Endothelial cell of umbilical vein (primary cell): ENCODE data around the gene UBL5. TPM values are rescaled to one million over a fixed set of nuclear protein-coding genes. Genes with fewer than 3 reads are reported as not detected.

ENCODE experiments used
- BruUV-seq: library from RNA; stranded (reverse); fragments of 400-500 nt; replicated peaks from 2 replicates; lab custom pipeline; 2021; lab: Mats Ljungman, UMichigan
- CTCF ChIA-PET: fragments of 300-600, 350-600 bp; sonication (Branson Sonifier 250); formaldehyde crosslinking; loops from one replicate; lab custom pipeline; 2021; ENCODE audit warnings: antibody characterized with exemption, inconsistent platforms; lab: Charles Lee
- POLR2A ChIA-PET: fragments of 300-600, 350-600 bp; sonication (Branson Sonifier 250); formaldehyde crosslinking; loops from one replicate; lab custom pipeline; 2021; ENCODE audit warnings: antibody characterized with exemption, inconsistent platforms; lab: Charles Lee
- DNase-seq: peaks from one replicate; pipeline ENCODE4 v3.0.0-alpha.2; 2011; ENCODE audit warnings: low read depth, low spot score
- FAIRE-seq: peaks from 2 replicates; lab custom pipeline; 2011; peaks lifted over from hg19 to GRCh38; lab: Jason Lieb, UNC
- H2AFZ ChIP-seq: 2 replicates; pipeline ENCODE4 v1.6.0; 2012; ENCODE audit warnings: low read depth, low read length, control low read depth, inconsistent platforms
- H3K27ac ChIP-seq: 2 replicates; pipeline ENCODE4 v1.5.1; 2011; ENCODE audit warnings: low read depth, mild to moderate bottlenecking, control low read depth, low read length, moderate library complexity; ENCODE audit not compliant: insufficient read depth
- H3K27me3 ChIP-seq, 2 experiments: 2 replicates each; pipeline versions ENCODE4 v1.6.0 to v1.6.1; 2011; ENCODE audit warnings: low read length in 2 of 2, mixed read lengths in 1 of 2; ENCODE audit not compliant: control insufficient read depth in 2 of 2, insufficient read depth in 2 of 2
- H3K36me3 ChIP-seq, 2 experiments: 2 replicates in 1 of 2; 3 replicates in 1 of 2; pipeline ENCODE4 v1.5.1; 2011; ENCODE audit warnings: low read length in 2 of 2, mild to moderate bottlenecking in 1 of 2, moderate library complexity in 1 of 2; ENCODE audit not compliant: control insufficient read depth in 2 of 2, insufficient read depth in 2 of 2; ENCODE audit errors: extremely low read depth in 1 of 2
- H3K4me1 ChIP-seq: 3 replicates; pipeline ENCODE4 v1.5.1; 2011; ENCODE audit warnings: mild to moderate bottlenecking, low read length; ENCODE audit not compliant: control insufficient read depth, insufficient read depth; ENCODE audit errors: extremely low read depth
- H3K4me2 ChIP-seq: 2 replicates; pipeline ENCODE4 v1.6.1; 2011; ENCODE audit warnings: low read length, control low read depth, mixed read lengths; ENCODE audit not compliant: insufficient read depth
- H3K4me3 ChIP-seq, 3 experiments: fragments of 200-600 bp in 1 of 3; sonication (generic), shearing (Covaris generic) in 1 of 3; replicated peaks in 1 of 3; 2 replicates each; pipeline ENCODE4 v1.5.1; 2011 to 2016; ENCODE audit warnings: control low read depth in 3 of 3, low read length in 3 of 3, mild to moderate bottlenecking in 2 of 3, inconsistent platforms in 1 of 3, low read depth in 1 of 3, moderate library complexity in 1 of 3; ENCODE audit not compliant: insufficient read depth in 1 of 3
- H3K79me2 ChIP-seq: 2 replicates; pipeline ENCODE4 v1.6.0; 2012; ENCODE audit warnings: low read length, inconsistent platforms; ENCODE audit not compliant: control insufficient read depth, insufficient read depth
- H3K9ac ChIP-seq: replicated peaks from 2 replicates; pipeline ENCODE3; 2011; ENCODE audit warnings: low read length, control low read depth; ENCODE audit not compliant: insufficient read depth; ENCODE audit errors: extremely low read depth
- H3K9me1 ChIP-seq: replicated peaks from 3 replicates; pipeline ENCODE4 v1.6.0; 2011; ENCODE audit warnings: mild to moderate bottlenecking, low read length; ENCODE audit not compliant: control insufficient read depth, insufficient read depth; ENCODE audit errors: extremely low read depth
- H3K9me3 ChIP-seq: replicated peaks from 2 replicates; pipeline ENCODE4 v1.5.1; 2012; ENCODE audit warnings: low read length, inconsistent platforms; ENCODE audit not compliant: control insufficient read depth, insufficient read depth
- H4K20me1 ChIP-seq: replicated peaks from 2 replicates; pipeline ENCODE3; 2011; ENCODE audit warnings: mild to moderate bottlenecking, low read length; ENCODE audit not compliant: control insufficient read depth, insufficient read depth; ENCODE audit errors: extremely low read depth
- EZH2 ChIP-seq: IDR thresholded peaks from 2 replicates; pipeline ENCODE4 v1.6.1; 2012; ENCODE audit warnings: borderline replicate concordance, low read depth, mild to moderate bottlenecking, moderate library complexity, low read length, inconsistent platforms; ENCODE audit not compliant: severe bottlenecking
- FOS ChIP-seq: IDR thresholded peaks from 2 replicates; pipeline ENCODE4 v1.6.1; 2011; ENCODE audit warnings: mild to moderate bottlenecking, low read length, moderate library complexity, borderline replicate concordance; ENCODE audit not compliant: insufficient read depth
- GATA2 ChIP-seq: IDR thresholded peaks from 2 replicates; pipeline ENCODE4 v1.7.0; 2011; ENCODE audit warnings: low read depth, mild to moderate bottlenecking, moderate library complexity, mixed read lengths, low read length; ENCODE audit not compliant: insufficient read length, insufficient read depth
- JUN ChIP-seq: IDR thresholded peaks from 2 replicates; pipeline ENCODE4 v1.6.1; 2011; ENCODE audit warnings: borderline replicate concordance, low read depth; ENCODE audit not compliant: insufficient read length, insufficient read depth
- MYC ChIP-seq: IDR thresholded peaks from one replicate; pipeline ENCODE4 v1.6.1; 2011; ENCODE audit warnings: mild to moderate bottlenecking, low read depth, low read length
- POLR2A ChIP-seq: IDR thresholded peaks from 2 replicates; pipeline ENCODE4 v1.6.1; 2012; ENCODE audit warnings: low read depth, mild to moderate bottlenecking, control low read depth, low read length
- POLR2AphosphoS5 ChIP-seq: IDR thresholded peaks from 2 replicates; pipeline ENCODE4 v1.6.1; 2012; ENCODE audit warnings: low read depth, mild to moderate bottlenecking, control low read depth, low read length, moderate library complexity; ENCODE audit not compliant: insufficient read depth
- dilution Hi-C: fragments of 300-500 bp; cut with MboI; formaldehyde crosslinking; loops from one replicate; pipeline ENCODE4 v1.15.0; 2019; ENCODE audit warnings: low sequenced_read_pairs; ENCODE audit not compliant: extremely low pct_ligation_motif_present
- intact Hi-C: fragments of 100-400 bp; cut with micrococcal nuclease; formaldehyde crosslinking; loops from one replicate; pipeline ENCODE4 v1.10.0; 2022
- polyA plus RNA-seq, 4 experiments: library from polyadenylated mRNA; depleted of rRNA in 3 of 4; stranded (reverse) in 3 of 4; unstranded in 1 of 4; fragments of >200 nt; gene quantifications; 2 replicates each; pipeline versions ENCODE4 v1.2.1 to v1.2.3, GENCODE V29; 2011 to 2012; ENCODE audit warnings: missing spikeins in 1 of 4
- total RNA-seq: library from RNA; stranded (reverse); gene quantifications from 2 replicates; pipeline ENCODE4 v1.2.3, GENCODE V29; 2021
- TF ChIP-seq, protein P1 (sequence below), 2 donors: IDR thresholded peaks; 1 replicate in 1 of 2; 2 replicates in 1 of 2; pipeline ENCODE4 v1.5.1; 2011; ENCODE audit warnings: low read length in 2 of 2, mild to moderate bottlenecking in 2 of 2, moderate library complexity in 2 of 2, control low read depth in 1 of 2, inconsistent platforms in 1 of 2, low read depth in 1 of 2; ENCODE audit not compliant: insufficient read depth in 1 of 2; ENCODE audit errors: extremely low read depth in 1 of 2
- TF ChIP-seq, protein P2 (sequence below): IDR thresholded peaks from 2 replicates; pipeline ENCODE4 v1.6.1; 2011; ENCODE audit not compliant: insufficient read depth, insufficient read length

The UBL5 gene
- total and polyA plus RNA-seq, 2 donors (not counting 3 experiments of a cell fraction or from before 2014, with no cell fraction given), result 351 to 1,226 TPM

DNA sequence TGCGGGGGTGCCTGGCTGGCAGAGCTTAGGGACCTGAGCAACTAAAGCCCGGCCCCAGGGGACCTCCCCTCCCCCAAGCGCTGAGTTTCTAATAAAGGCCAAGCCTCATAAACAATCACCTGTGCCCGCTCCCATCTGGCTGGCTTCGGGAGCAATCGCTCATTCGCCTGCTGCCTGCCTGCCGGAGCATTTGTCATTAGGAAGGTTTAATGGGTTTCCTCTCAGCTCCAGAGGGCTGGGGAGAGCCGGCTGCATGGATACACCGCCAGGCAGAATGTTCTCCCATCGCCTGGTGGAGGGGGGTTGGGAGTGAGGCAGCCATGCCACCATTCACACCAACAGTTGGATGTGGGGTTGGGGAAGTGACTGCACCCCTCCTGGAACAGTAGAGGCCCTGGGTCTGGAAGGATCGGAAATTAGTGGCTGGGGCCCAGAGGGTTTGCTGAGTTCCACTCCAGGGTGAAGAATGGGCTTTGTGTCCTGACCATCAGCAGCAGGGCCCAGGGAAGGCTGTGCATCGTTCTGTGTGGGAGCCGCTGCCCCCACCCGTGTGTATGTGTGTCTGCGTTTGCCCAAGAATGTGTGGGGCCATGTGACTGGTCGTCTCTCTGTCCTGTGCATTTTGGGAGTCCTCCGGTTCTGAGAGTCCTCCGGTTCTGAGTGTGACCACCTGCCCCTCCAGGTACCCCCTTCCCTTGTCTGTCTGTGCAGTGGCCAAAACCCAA, 22.7 kb downstream of the UBL5 start:
- Histone ChIP-seq H3K27ac (no peak overlapping the region), H3K4me1 (no peaks in the 10 kb centered on the region), H3K9me1 (no peaks in the 10 kb centered on the region), H3K9ac (no peak overlapping the region), H4K20me1 (no peaks in the 10 kb centered on the region), H3K4me3 (no peak overlapping the region), H3K4me2 (no peak overlapping the region), H3K36me3 (peaks cover 0 to 10% of the 10 kb centered on the region in 2 experiments), H3K79me2 (no peaks in the 10 kb centered on the region), H3K9me3 (no peaks in the 10 kb centered on the region), H3K27me3 (no peaks in the 10 kb centered on the region), H2AFZ (no peak overlapping the region)
- no TSS peak for BruUV-seq
- intact Hi-C loops, result no loop called here
- dilution Hi-C loops, result no loop called here
- POLR2A ChIA-PET, result no interaction called here
- CTCF ChIA-PET, result no interaction called here
- FAIRE-seq (no peak), DNase-seq (no peak)
- TF ChIP-seq, protein P1, sequence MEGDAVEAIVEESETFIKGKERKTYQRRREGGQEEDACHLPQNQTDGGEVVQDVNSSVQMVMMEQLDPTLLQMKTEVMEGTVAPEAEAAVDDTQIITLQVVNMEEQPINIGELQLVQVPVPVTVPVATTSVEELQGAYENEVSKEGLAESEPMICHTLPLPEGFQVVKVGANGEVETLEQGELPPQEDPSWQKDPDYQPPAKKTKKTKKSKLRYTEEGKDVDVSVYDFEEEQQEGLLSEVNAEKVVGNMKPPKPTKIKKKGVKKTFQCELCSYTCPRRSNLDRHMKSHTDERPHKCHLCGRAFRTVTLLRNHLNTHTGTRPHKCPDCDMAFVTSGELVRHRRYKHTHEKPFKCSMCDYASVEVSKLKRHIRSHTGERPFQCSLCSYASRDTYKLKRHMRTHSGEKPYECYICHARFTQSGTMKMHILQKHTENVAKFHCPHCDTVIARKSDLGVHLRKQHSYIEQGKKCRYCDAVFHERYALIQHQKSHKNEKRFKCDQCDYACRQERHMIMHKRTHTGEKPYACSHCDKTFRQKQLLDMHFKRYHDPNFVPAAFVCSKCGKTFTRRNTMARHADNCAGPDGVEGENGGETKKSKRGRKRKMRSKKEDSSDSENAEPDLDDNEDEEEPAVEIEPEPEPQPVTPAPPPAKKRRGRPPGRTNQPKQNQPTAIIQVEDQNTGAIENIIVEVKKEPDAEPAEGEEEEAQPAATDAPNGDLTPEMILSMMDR (IDR thresholded peaks at IDR 0.05; ENCODE audit: extremely low read depth in 1 of 2, insufficient read depth in 1 of 2, low read depth in 1 of 2, low read length in 2 of 2), result no peak
- TF ChIP-seq JUN (no peak), FOS (no peak), EZH2 (no peak), MYC (no peak), POLR2AphosphoS5 (no peak), GATA2 (no peak), POLR2A (no peak)
- TF ChIP-seq, protein P2, sequence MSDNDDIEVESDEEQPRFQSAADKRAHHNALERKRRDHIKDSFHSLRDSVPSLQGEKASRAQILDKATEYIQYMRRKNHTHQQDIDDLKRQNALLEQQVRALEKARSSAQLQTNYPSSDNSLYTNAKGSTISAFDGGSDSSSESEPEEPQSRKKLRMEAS, result no peak
